Transverse colon (tissue), 3 donors: Measurements from ENCODE around the gene IGF2BP2.
A peak's percentile ranks its signal among the peaks of the same experiment; 100 is the strongest.

Source experiments
- CTCF ChIP-seq, 5 experiments: fragments of 200-600 bp in 3 of 5; fragments of 450-650 bp in 2 of 5; sonication (generic) in 3 of 5; IDR thresholded peaks; 1 replicate in 2 of 5; 2 replicates in 3 of 5; pipeline ENCODE4 v1.5.1; 2016 to 2017; ENCODE audit warnings: antibody characterized with exemption in 5 of 5, inconsistent platforms in 3 of 5, mild to moderate bottlenecking in 2 of 5, moderate library complexity in 1 of 5
- POLR2A ChIP-seq: fragments of 450-650 bp; IDR thresholded peaks from one replicate; pipeline ENCODE4 v1.6.1; 2016; ENCODE audit warnings: antibody characterized with exemption, mild to moderate bottlenecking, moderate library complexity

- TF ChIP-seq CTCF (IDR thresholded peaks at IDR 0.05) (peak; percentile 90 to 96 (median 94)), POLR2A (no peak)
These were observed 164.6 kb downstream of the IGF2BP2 start for GRCh38 chr3:185659942-185660921.
